Cardiac fibroblast (primary cell): ENCODE results near the gene BACH2.
"Not testable (repeated sequence)": the region's sequence is repeated elsewhere in the genome, so short reads cannot be mapped to it uniquely, and the experiment has no call there.

Experiments
- DNase-seq, 2 donors: peaks; one replicate each; pipeline versions ENCODE4 v3.0.0 to v3.0.0-alpha.2; 2010; ENCODE audit warnings: low read depth in 2 of 2
- H3K4me3 ChIP-seq, 2 donors: replicated peaks in 1 of 2; 1 replicate in 1 of 2; 2 replicates in 1 of 2; pipeline ENCODE4 v1.5.1; 2011; ENCODE audit warnings: low read depth in 2 of 2, low read length in 2 of 2, mild to moderate bottlenecking in 2 of 2, moderate library complexity in 1 of 2
- CTCF ChIP-seq: IDR thresholded peaks from one replicate; pipeline ENCODE4 v1.5.1; 2011; ENCODE audit warnings: low read depth, mild to moderate bottlenecking, low read length, inconsistent platforms

The BACH2 gene

GRCh38 chr6:90118069-90118468, 178.6 kb downstream of the BACH2 start:
- no peak for DNase-seq
- TF ChIP-seq CTCF: no peak
- no peak overlapping the region for H3K4me3 ChIP-seq

- DNase-seq: not testable (repeated sequence)
Observed at GRCh38 chr6:90116126-90116525, 180.5 kb downstream of the BACH2 start.

GRCh38 chr6:90113389-90113788, 183.3 kb downstream of the BACH2 start:
- no peak overlapping the region for H3K4me3 ChIP-seq
- no peak for DNase-seq
- TF ChIP-seq CTCF: no peak

More at GRCh38 chr6:90116126-90116525, 180.5 kb downstream of the BACH2 start:
- H3K4me3 ChIP-seq: not testable (repeated sequence)

GRCh38 chr6:90111387-90111786, 185.3 kb downstream of the BACH2 start:
- DNase-seq: no peak
- TF ChIP-seq CTCF: no peak
- H3K4me3 ChIP-seq: no peak overlapping the region

GRCh38 chr6:90110971-90111370, 185.7 kb downstream of the BACH2 start:
- no peak overlapping the region for H3K4me3 ChIP-seq
- no peak for DNase-seq
- TF ChIP-seq CTCF: no peak

GRCh38 chr6:90109141-90109540, 187.5 kb downstream of the BACH2 start:
- no peak for TF ChIP-seq CTCF
- DNase-seq: no peak
- no peak overlapping the region for H3K4me3 ChIP-seq

GRCh38 chr6:90107771-90108282, 188.8 kb downstream of the BACH2 start:
- H3K4me3 ChIP-seq: no peak overlapping the region
- DNase-seq: no peak
- no peak for TF ChIP-seq CTCF
